K562 (cell line): Measurements from ENCODE around the gene E2F7. TPM values are rescaled to one million over a fixed set of nuclear protein-coding genes. Genes with fewer than 3 reads are reported as not detected.

Experiments used
- ATAC-seq: fragments of 200-7000 bp; cut with Tn5 transposase; 3 replicates; pipeline ENCODE4 v1.9.1; 2020; ENCODE audit warnings: moderate library complexity
- BruUV-seq: library from RNA; stranded (reverse); fragments of 400-500 nt; replicated peaks from 2 replicates; lab custom pipeline; 2021; lab: Mats Ljungman, UMichigan
- CTCF ChIA-PET: fragments of 300-600 bp; formaldehyde crosslinking; extraction: SDS; loops from one replicate; lab custom pipeline; 2021; ENCODE audit warnings: low intra/inter-chr PET ratio; lab: Yijun Ruan, JAX
- POLR2A ChIA-PET: fragments of 300-600, 350-650 bp; sonication (Branson Sonifier 250); formaldehyde crosslinking; extraction: SDS; loops from one replicate; lab custom pipeline; 2021; ENCODE audit warnings: antibody characterized with exemption, inconsistent platforms; lab: Yijun Ruan, JAX
- DNase-seq, 4 experiments: peaks; one replicate each; pipeline versions ENCODE4 v3.0.0 to v3.0.0-alpha.2; 2011 to 2018; ENCODE audit warnings: low spot score in 3 of 4, mixed read lengths in 3 of 4; ENCODE audit errors: extremely low read depth in 1 of 4
- FAIRE-seq: peaks from 2 replicates; lab custom pipeline; 2011; peaks lifted over from hg19 to GRCh38; lab: Jason Lieb, UNC
- H2AFZ ChIP-seq: 2 replicates; pipeline ENCODE4 v1.6.0; 2011; ENCODE audit warnings: low read depth, low read length, control low read depth, inconsistent platforms
- H3K27ac ChIP-seq: fragments of 200-600 bp; 3 replicates; pipeline ENCODE4 v1.8.0; 2011; ENCODE audit warnings: low read depth, mild to moderate bottlenecking, control low read depth, inconsistent platforms, low read length, moderate library complexity, mixed read lengths; ENCODE audit errors: extremely low read depth
- H3K27me3 ChIP-seq, 2 experiments: fragments of 300-600 bp in 1 of 2; 2 replicates in 1 of 2; 3 replicates in 1 of 2; pipeline versions ENCODE4 v1.6.0 to v1.8.0; 2011; ENCODE audit warnings: inconsistent platforms in 2 of 2, low read length in 2 of 2, mild to moderate bottlenecking in 1 of 2, mixed read lengths in 1 of 2, moderate library complexity in 1 of 2; ENCODE audit not compliant: control insufficient read depth in 2 of 2, insufficient read depth in 2 of 2
- H3K36me3 ChIP-seq: fragments of 300-600 bp; 3 replicates; pipeline ENCODE4 v1.8.0; 2011; ENCODE audit warnings: mild to moderate bottlenecking, low read length, inconsistent platforms; ENCODE audit not compliant: control insufficient read depth, insufficient read depth
- H3K4me1 ChIP-seq, 2 experiments: fragments of 200-600 bp in 1 of 2; replicated peaks in 1 of 2; 2 replicates in 1 of 2; 3 replicates in 1 of 2; pipeline versions ENCODE4 v1.5.1 to v1.8.0; 2011; ENCODE audit warnings: inconsistent platforms in 2 of 2, low read length in 2 of 2, mild to moderate bottlenecking in 1 of 2, mixed read lengths in 1 of 2, moderate library complexity in 1 of 2; ENCODE audit not compliant: control insufficient read depth in 2 of 2, insufficient read depth in 2 of 2
- H3K4me2 ChIP-seq: 2 replicates; pipeline ENCODE4 v1.6.1; 2011; ENCODE audit warnings: low read length, control low read depth, inconsistent platforms, mixed read lengths; ENCODE audit not compliant: insufficient read depth
- H3K4me3 ChIP-seq: fragments of 200-600 bp; sonication (generic), shearing (Covaris generic); 2 replicates; pipeline ENCODE4 v1.5.1; 2016; ENCODE audit warnings: control low read depth, inconsistent platforms
- H3K79me2 ChIP-seq: fragments of 200-600 bp; 3 replicates; pipeline ENCODE4 v1.8.0; 2011; ENCODE audit warnings: low read length, inconsistent platforms; ENCODE audit not compliant: control insufficient read depth, insufficient read depth
- H3K9ac ChIP-seq, 2 experiments: 2 replicates each; pipeline versions ENCODE4 v1.6.0 to v1.6.1; 2011; ENCODE audit warnings: low read depth in 2 of 2, low read length in 2 of 2, control low read depth in 1 of 2, inconsistent platforms in 1 of 2, mild to moderate bottlenecking in 1 of 2, mixed read lengths in 1 of 2; ENCODE audit not compliant: insufficient read depth in 1 of 2
- H3K9me1 ChIP-seq: one replicate; pipeline ENCODE4 v1.6.0; 2011; ENCODE audit warnings: inconsistent platforms, mild to moderate bottlenecking, low read length, moderate library complexity; ENCODE audit not compliant: control insufficient read depth, insufficient read depth
- H3K9me3 ChIP-seq: replicated peaks from 2 replicates; pipeline ENCODE4 v1.5.1; 2011; ENCODE audit warnings: low read depth, low read length, inconsistent platforms; ENCODE audit not compliant: control insufficient read depth, insufficient read depth
- H4K20me1 ChIP-seq: replicated peaks from 2 replicates; pipeline ENCODE4 v1.6.1; 2011; ENCODE audit warnings: low read length, inconsistent platforms, mixed read lengths; ENCODE audit not compliant: control insufficient read depth, insufficient read depth
- DNMT1 ChIP-seq: fragments of 450-650 bp; IDR thresholded peaks from 2 replicates; pipeline ENCODE4 v1.6.1; 2016; ENCODE audit warnings: antibody characterized with exemption, mild to moderate bottlenecking
- ETV1 ChIP-seq: fragments of 450-650 bp; conservative IDR thresholded peaks from 2 replicates; pipeline ENCODE4 v1.6.1; 2016; ENCODE audit warnings: missing genetic modification characterization, control low read depth, low read depth, missing compliant biosample characterization
- NR2C1 ChIP-seq, 2 experiments: fragments of 450-650 bp; IDR thresholded peaks; 2 replicates each; pipeline ENCODE4 v1.6.1; 2017; ENCODE audit warnings: mild to moderate bottlenecking in 2 of 2, antibody characterized with exemption in 1 of 2, inconsistent platforms in 1 of 2, missing compliant biosample characterization in 1 of 2, missing genetic modification characterization in 1 of 2
- ZNF165 ChIP-seq: fragments of 250-450 bp; sonication (Bioruptor Pico); IDR thresholded peaks from 2 replicates; pipeline ENCODE4 v1.4.0; 2020; ENCODE audit warnings: borderline replicate concordance
- ZNF384 ChIP-seq: IDR thresholded peaks from 2 replicates; pipeline ENCODE4 v1.6.1; 2012; ENCODE audit warnings: low read depth, low read length, improper control_type of control experiment
- WGBS: fragments of 100-300 bp; shearing (Covaris generic); methylation state at CpG from one replicate; pipeline ENCODE4 v1.1.6; 2016; ENCODE audit warnings: low coverage, mixed read lengths; ENCODE audit not compliant: insufficient coverage; ENCODE audit errors: missing lambda C conversion rate; 5-methylcytosine and 5-hydroxymethylcytosine counted together
- in situ Hi-C: fragments of 300-500 bp; cut with MboI; formaldehyde crosslinking; loops from 4 replicates; pipeline ENCODE4 v1.15.0; 2018; ENCODE audit warnings: inconsistent platforms, mixed read lengths
- intact Hi-C: fragments of 100-400 bp; cut with micrococcal nuclease; formaldehyde crosslinking; loops from 2 replicates; pipeline ENCODE4 v1.14.2; 2022
- polyA plus RNA-seq, 8 experiments: library from polyadenylated mRNA; depleted of rRNA in 4 of 8; stranded (reverse) in 5 of 8; unstranded in 3 of 8; fragments of >200 nt; fragmentation: Nextera tagmentation in 2 of 8; fragmentation: Illumina TruSeq in 1 of 8; extraction: Ambion mirVana in 2 of 8; extraction: Trizol in 1 of 8; gene quantifications; 2 replicates each; pipeline versions ENCODE4 v1.2.1 to v1.2.3, GENCODE V29; 2011 to 2014; ENCODE audit warnings: inconsistent platforms in 1 of 8, missing spikeins in 1 of 8
- total RNA-seq, 7 experiments: library from RNA; depleted of rRNA in 6 of 7; stranded (reverse); fragments of >200 nt in 6 of 7; fragmentation: Illumina TruSeq in 2 of 7; extraction: Trizol in 2 of 7; gene quantifications; 2 replicates each; pipeline versions ENCODE4 v1.2.1 to v1.2.3, GENCODE V29; 2011 to 2021; ENCODE audit warnings: low replicate concordance in 1 of 7
- TF ChIP-seq, protein P1 (sequence below): sonication (generic); formaldehyde crosslinking; IDR thresholded peaks from 2 replicates; pipeline ENCODE4 v1.8.0; 2022; ENCODE audit warnings: missing genetic modification reagents, mild to moderate bottlenecking, moderate library complexity, borderline replicate concordance
- TF ChIP-seq, protein P2 (sequence below): fragments of 250-450 bp; sonication (Bioruptor Pico); IDR thresholded peaks from 2 replicates; pipeline ENCODE4 v1.5.0; 2020; ENCODE audit warnings: mild to moderate bottlenecking, borderline replicate concordance

The E2F7 gene
- total and polyA plus RNA-seq, 9 of the 15 experiments (the other 6 are each of a cell fraction or from before 2014, with no cell fraction given): 3.4 to 13.6 (median 8.1) TPM

DNA sequence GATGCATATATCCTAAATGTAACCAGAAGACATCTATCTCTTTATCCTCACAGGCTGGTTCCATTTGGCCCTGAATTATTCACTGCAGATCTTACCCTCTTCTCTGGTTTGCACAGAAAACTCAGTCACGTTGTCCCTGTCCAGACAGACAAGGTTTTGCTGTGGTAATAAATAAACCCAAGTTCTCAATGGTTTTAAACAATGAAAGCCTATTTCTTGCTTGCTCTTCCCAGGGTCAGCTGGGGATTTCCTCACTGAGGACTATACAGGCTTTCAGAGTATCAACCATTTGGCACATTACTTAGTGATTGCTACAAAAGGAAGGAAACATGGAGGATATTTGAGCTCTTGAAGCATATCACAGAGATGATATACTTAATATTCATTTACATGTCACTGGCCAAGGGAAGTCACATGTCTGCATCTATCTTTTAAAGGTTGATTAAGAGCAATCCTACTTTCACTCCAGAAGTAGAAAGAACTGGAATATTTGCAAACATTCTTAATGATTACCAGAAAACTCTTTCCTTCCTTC, 24.4 kb upstream of the E2F7 start:
- Histone ChIP-seq H3K4me1 (no peaks in the 10 kb centered on the region), H2AFZ (no peak overlapping the region), H3K27ac (no peak overlapping the region), H3K27me3 (no peaks in the 10 kb centered on the region), H3K79me2 (no peaks in the 10 kb centered on the region), H3K36me3 (no peaks in the 10 kb centered on the region), H3K4me2 (no peak overlapping the region), H3K9ac (no peak overlapping the region), H3K4me3 (no peak overlapping the region), H4K20me1 (no peaks in the 10 kb centered on the region), H3K9me1 (no peaks in the 10 kb centered on the region), H3K9me3 (no peaks in the 10 kb centered on the region)
- WGBS: 0% methylated on average over 1 of the region's 1 CpG
- FAIRE-seq: no peak
- no peak for ATAC-seq
- CTCF ChIA-PET: no interaction called here
- DNase-seq: no peak
- TF ChIP-seq NR2C1 (IDR thresholded peaks at IDR 0.05) (no peak), NR2C1 (tag; IDR thresholded peaks at IDR 0.05) (no peak), ZNF165 (CRISPR knock-in tag) (no peak), ZNF384 (no peak), ETV1 (no peak), DNMT1 (no peak)
- TF ChIP-seq, protein P1, sequence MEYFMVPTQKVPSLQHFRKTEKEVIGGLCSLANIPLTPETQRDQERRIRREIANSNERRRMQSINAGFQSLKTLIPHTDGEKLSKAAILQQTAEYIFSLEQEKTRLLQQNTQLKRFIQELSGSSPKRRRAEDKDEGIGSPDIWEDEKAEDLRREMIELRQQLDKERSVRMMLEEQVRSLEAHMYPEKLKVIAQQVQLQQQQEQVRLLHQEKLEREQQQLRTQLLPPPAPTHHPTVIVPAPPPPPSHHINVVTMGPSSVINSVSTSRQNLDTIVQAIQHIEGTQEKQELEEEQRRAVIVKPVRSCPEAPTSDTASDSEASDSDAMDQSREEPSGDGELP (CRISPR knock-in tag): no peak
- TF ChIP-seq, protein P2, sequence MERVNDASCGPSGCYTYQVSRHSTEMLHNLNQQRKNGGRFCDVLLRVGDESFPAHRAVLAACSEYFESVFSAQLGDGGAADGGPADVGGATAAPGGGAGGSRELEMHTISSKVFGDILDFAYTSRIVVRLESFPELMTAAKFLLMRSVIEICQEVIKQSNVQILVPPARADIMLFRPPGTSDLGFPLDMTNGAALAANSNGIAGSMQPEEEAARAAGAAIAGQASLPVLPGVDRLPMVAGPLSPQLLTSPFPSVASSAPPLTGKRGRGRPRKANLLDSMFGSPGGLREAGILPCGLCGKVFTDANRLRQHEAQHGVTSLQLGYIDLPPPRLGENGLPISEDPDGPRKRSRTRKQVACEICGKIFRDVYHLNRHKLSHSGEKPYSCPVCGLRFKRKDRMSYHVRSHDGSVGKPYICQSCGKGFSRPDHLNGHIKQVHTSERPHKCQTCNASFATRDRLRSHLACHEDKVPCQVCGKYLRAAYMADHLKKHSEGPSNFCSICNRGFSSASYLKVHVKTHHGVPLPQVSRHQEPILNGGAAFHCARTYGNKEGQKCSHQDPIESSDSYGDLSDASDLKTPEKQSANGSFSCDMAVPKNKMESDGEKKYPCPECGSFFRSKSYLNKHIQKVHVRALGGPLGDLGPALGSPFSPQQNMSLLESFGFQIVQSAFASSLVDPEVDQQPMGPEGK (CRISPR knock-in tag): no peak
- POLR2A ChIA-PET: no interaction called here
- intact Hi-C loops (no loop called here), in situ Hi-C loops (no loop called here)
- no TSS peak for BruUV-seq
